Neural cell (in vitro differentiated cells): ENCODE data around the gene USF1. TPM values are rescaled to one million over a fixed set of nuclear protein-coding genes. Genes with fewer than 3 reads are reported as not detected.

Experiments
- H2AFZ ChIP-seq: fragments of 200-600, 300-800 bp; sonication (generic), shearing (Covaris generic); 2 replicates; pipeline ENCODE4 v1.6.0; 2014; ENCODE audit warnings: low read depth, mild to moderate bottlenecking, antibody characterized with exemption, low read length, moderate library complexity
- H3F3A ChIP-seq: fragments of 200-600 bp; shearing (Covaris generic); 2 replicates; pipeline ENCODE4 v1.6.1; 2016; ENCODE audit warnings: mild to moderate bottlenecking, moderate library complexity, mixed read lengths, antibody characterized with exemption, low read length; ENCODE audit not compliant: insufficient read depth, poor library complexity, severe bottlenecking
- H3K27ac ChIP-seq: fragments of 200-600, 300-800 bp; sonication (generic), shearing (Covaris generic); 2 replicates; pipeline ENCODE4 v1.5.1; 2014; ENCODE audit warnings: mild to moderate bottlenecking, low read length, moderate library complexity
- H3K27me3 ChIP-seq: fragments of 300-800, 200-600 bp; sonication (generic), shearing (Covaris generic); 2 replicates; pipeline ENCODE4 v1.6.0; 2014; ENCODE audit warnings: mild to moderate bottlenecking, low read depth, low read length, moderate library complexity; ENCODE audit not compliant: insufficient read depth
- H3K36me3 ChIP-seq: fragments of 300-800, 200-600 bp; sonication (generic), shearing (Covaris generic); 2 replicates; pipeline ENCODE4 v1.5.1; 2014; ENCODE audit warnings: mild to moderate bottlenecking, antibody characterized with exemption, low read length, moderate library complexity; ENCODE audit not compliant: insufficient read depth
- H3K4me2 ChIP-seq: fragments of 300-800, 200-600 bp; sonication (generic), shearing (Covaris generic); 2 replicates; pipeline ENCODE4 v1.6.0; 2014; ENCODE audit warnings: mild to moderate bottlenecking, low read length
- H3K4me3 ChIP-seq: fragments of 300-800, 200-600 bp; sonication (generic), shearing (Covaris generic); 2 replicates; pipeline ENCODE4 v1.5.1; 2014; ENCODE audit warnings: mild to moderate bottlenecking, low read length, moderate library complexity
- H3K79me2 ChIP-seq: fragments of 200-600 bp; shearing (Covaris generic); replicated peaks from 2 replicates; pipeline ENCODE4 v1.6.0; 2014; ENCODE audit warnings: mild to moderate bottlenecking, low read length, moderate library complexity; ENCODE audit not compliant: insufficient read depth
- H3K9ac ChIP-seq: fragments of 300-800, 200-600 bp; sonication (generic), shearing (Covaris generic); 2 replicates; pipeline ENCODE4 v1.6.1; 2016; ENCODE audit warnings: mild to moderate bottlenecking, low read length, mixed read lengths
- H3K9me2 ChIP-seq: fragments of 200-600 bp; shearing (Covaris generic); 2 replicates; pipeline ENCODE4 v1.6.1; 2016; ENCODE audit warnings: mild to moderate bottlenecking, low read length, mixed read lengths; ENCODE audit not compliant: insufficient read depth
- H3K9me3 ChIP-seq: fragments of 200-600, 300-800 bp; sonication (generic), shearing (Covaris generic); 2 replicates; pipeline ENCODE4 v1.6.1; 2016; ENCODE audit warnings: mild to moderate bottlenecking, mixed run types, low read length, moderate library complexity, mixed read lengths
- H4K20me1 ChIP-seq: fragments of 200-600 bp; shearing (Covaris generic); 2 replicates; pipeline ENCODE4 v1.6.1; 2016; ENCODE audit warnings: mild to moderate bottlenecking, mixed run types; ENCODE audit not compliant: insufficient read depth
- EP300 ChIP-seq: fragments of 450-650 bp; conservative IDR thresholded peaks from 2 replicates; pipeline ENCODE4 v1.6.1; 2014; ENCODE audit warnings: antibody characterized with exemption, mild to moderate bottlenecking, moderate library complexity; ENCODE audit not compliant: poor library complexity, severe bottlenecking
- EZH2 ChIP-seq: fragments of 200-600, 300-800 bp; shearing (Covaris generic), sonication (generic); IDR thresholded peaks from 2 replicates; pipeline ENCODE4 v1.6.1; 2014; ENCODE audit warnings: antibody characterized with exemption, low read length, borderline replicate concordance, mild to moderate bottlenecking; ENCODE audit not compliant: insufficient read depth, poor library complexity, severe bottlenecking
- MXI1 ChIP-seq: fragments of 450-650 bp; conservative IDR thresholded peaks from 2 replicates; pipeline ENCODE4 v1.6.1; 2014; ENCODE audit warnings: antibody characterized with exemption, mild to moderate bottlenecking; ENCODE audit not compliant: poor library complexity, severe bottlenecking
- POLR2AphosphoS5 ChIP-seq: IDR thresholded peaks from 2 replicates; pipeline ENCODE4 v1.6.1; 2012
- RAD21 ChIP-seq: fragments of 450-650 bp; conservative IDR thresholded peaks from 2 replicates; pipeline ENCODE4 v1.6.1; 2014; ENCODE audit warnings: antibody characterized with exemption, mild to moderate bottlenecking, moderate library complexity
- SMC3 ChIP-seq: fragments of 450-650 bp; conservative IDR thresholded peaks from 2 replicates; pipeline ENCODE4 v1.6.1; 2014; ENCODE audit warnings: antibody characterized with exemption, mild to moderate bottlenecking, moderate library complexity; ENCODE audit not compliant: poor library complexity
- TAF1 ChIP-seq: IDR thresholded peaks from 2 replicates; pipeline ENCODE4 v1.6.1; 2012; ENCODE audit warnings: low read depth
- polyA plus RNA-seq: library from polyadenylated mRNA; depleted of rRNA; stranded (reverse); fragments of >200 nt; gene quantifications from 2 replicates; pipeline ENCODE4 v1.2.3, GENCODE V29; 2014
- TF ChIP-seq, protein P1 (sequence below): IDR thresholded peaks from 2 replicates; pipeline ENCODE4 v1.6.1; 2012; ENCODE audit warnings: borderline replicate concordance
- TF ChIP-seq, protein P2 (sequence below): fragments of 450-650 bp; IDR thresholded peaks from 2 replicates; pipeline ENCODE4 v1.5.1; 2014; ENCODE audit warnings: antibody characterized with exemption, mild to moderate bottlenecking, moderate library complexity; ENCODE audit not compliant: poor library complexity, severe bottlenecking

Gene USF1
- polyA plus RNA-seq, 1 donor from 2014 or later, result 366 TPM

GRCh38 chr1:161086457-161086856, 40.7 kb upstream of the USF1 start:
- Histone ChIP-seq H3K9ac (no peak overlapping the region), H3K4me3 (no peak overlapping the region), H3K36me3 (no peaks in the 10 kb centered on the region), H3F3A (no peaks in the 10 kb centered on the region), H3K27ac (no peak overlapping the region), H3K27me3 (no peaks in the 10 kb centered on the region), H3K4me2 (no peak overlapping the region), H3K9me2 (no peaks in the 10 kb centered on the region), H4K20me1 (no peaks in the 10 kb centered on the region), H3K79me2 (no peaks in the 10 kb centered on the region), H2AFZ (no peak overlapping the region), H3K9me3 (no peaks in the 10 kb centered on the region)
- TF ChIP-seq, protein P1, sequence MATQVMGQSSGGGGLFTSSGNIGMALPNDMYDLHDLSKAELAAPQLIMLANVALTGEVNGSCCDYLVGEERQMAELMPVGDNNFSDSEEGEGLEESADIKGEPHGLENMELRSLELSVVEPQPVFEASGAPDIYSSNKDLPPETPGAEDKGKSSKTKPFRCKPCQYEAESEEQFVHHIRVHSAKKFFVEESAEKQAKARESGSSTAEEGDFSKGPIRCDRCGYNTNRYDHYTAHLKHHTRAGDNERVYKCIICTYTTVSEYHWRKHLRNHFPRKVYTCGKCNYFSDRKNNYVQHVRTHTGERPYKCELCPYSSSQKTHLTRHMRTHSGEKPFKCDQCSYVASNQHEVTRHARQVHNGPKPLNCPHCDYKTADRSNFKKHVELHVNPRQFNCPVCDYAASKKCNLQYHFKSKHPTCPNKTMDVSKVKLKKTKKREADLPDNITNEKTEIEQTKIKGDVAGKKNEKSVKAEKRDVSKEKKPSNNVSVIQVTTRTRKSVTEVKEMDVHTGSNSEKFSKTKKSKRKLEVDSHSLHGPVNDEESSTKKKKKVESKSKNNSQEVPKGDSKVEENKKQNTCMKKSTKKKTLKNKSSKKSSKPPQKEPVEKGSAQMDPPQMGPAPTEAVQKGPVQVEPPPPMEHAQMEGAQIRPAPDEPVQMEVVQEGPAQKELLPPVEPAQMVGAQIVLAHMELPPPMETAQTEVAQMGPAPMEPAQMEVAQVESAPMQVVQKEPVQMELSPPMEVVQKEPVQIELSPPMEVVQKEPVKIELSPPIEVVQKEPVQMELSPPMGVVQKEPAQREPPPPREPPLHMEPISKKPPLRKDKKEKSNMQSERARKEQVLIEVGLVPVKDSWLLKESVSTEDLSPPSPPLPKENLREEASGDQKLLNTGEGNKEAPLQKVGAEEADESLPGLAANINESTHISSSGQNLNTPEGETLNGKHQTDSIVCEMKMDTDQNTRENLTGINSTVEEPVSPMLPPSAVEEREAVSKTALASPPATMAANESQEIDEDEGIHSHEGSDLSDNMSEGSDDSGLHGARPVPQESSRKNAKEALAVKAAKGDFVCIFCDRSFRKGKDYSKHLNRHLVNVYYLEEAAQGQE, result no peak
- no peak for TF ChIP-seq MXI1
- no peak for TF ChIP-seq EP300
- TF ChIP-seq, protein P2, sequence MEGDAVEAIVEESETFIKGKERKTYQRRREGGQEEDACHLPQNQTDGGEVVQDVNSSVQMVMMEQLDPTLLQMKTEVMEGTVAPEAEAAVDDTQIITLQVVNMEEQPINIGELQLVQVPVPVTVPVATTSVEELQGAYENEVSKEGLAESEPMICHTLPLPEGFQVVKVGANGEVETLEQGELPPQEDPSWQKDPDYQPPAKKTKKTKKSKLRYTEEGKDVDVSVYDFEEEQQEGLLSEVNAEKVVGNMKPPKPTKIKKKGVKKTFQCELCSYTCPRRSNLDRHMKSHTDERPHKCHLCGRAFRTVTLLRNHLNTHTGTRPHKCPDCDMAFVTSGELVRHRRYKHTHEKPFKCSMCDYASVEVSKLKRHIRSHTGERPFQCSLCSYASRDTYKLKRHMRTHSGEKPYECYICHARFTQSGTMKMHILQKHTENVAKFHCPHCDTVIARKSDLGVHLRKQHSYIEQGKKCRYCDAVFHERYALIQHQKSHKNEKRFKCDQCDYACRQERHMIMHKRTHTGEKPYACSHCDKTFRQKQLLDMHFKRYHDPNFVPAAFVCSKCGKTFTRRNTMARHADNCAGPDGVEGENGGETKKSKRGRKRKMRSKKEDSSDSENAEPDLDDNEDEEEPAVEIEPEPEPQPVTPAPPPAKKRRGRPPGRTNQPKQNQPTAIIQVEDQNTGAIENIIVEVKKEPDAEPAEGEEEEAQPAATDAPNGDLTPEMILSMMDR, result no peak
- TF ChIP-seq EZH2, result no peak
- no peak for TF ChIP-seq RAD21
- TF ChIP-seq TAF1, result no peak
- TF ChIP-seq SMC3, result no peak
- TF ChIP-seq POLR2AphosphoS5, result no peak

GRCh38 chr1:161085165-161085564, 39.4 kb upstream of the USF1 start:
- no peak overlapping the region for H3K4me3 ChIP-seq
- no peak overlapping the region for H3K9ac ChIP-seq
- H4K20me1 ChIP-seq, result no peaks in the 10 kb centered on the region
- no peak overlapping the region for H2AFZ ChIP-seq
- H3F3A ChIP-seq, result no peaks in the 10 kb centered on the region
- TF ChIP-seq RAD21, result no peak
- H3K4me2 ChIP-seq, result no peak overlapping the region
- no peaks in the 10 kb centered on the region for H3K36me3 ChIP-seq
- H3K27ac ChIP-seq, result no peak overlapping the region
- no peaks in the 10 kb centered on the region for H3K79me2 ChIP-seq
- H3K9me2 ChIP-seq, result no peaks in the 10 kb centered on the region
- no peaks in the 10 kb centered on the region for H3K9me3 ChIP-seq
- H3K27me3 ChIP-seq, result no peaks in the 10 kb centered on the region

DNA sequence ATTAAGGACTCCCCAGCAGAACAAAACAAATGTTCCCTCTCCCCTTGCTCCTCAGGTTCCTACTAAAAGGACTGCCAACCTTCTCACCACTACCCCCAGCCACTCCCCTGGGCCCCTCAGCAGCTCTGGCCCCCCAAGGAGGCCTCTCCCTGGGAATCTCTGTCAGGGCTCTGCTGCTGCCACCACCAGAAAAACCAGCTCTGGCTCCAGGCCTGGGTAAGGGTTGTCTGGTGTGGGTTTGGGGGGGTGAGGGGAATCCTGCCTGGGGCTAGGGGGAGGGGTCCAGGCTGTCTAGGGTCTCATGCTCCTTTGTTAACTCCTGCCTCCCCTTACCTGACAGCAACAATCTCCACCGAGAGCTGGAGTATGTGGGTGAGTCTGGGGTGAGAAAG, 38.8 kb upstream of the USF1 start:
- H3K9me2 ChIP-seq, result no peaks in the 10 kb centered on the region
- no peaks in the 10 kb centered on the region for H3K27me3 ChIP-seq
- no peaks in the 10 kb centered on the region for H3K9me3 ChIP-seq
- H3F3A ChIP-seq, result no peaks in the 10 kb centered on the region
- H3K4me2 ChIP-seq, result no peak overlapping the region
- H3K4me3 ChIP-seq, result no peak overlapping the region
- H3K9ac ChIP-seq, result no peak overlapping the region
- no peaks in the 10 kb centered on the region for H4K20me1 ChIP-seq
- no peaks in the 10 kb centered on the region for H3K79me2 ChIP-seq
- TF ChIP-seq EZH2 (no peak), POLR2AphosphoS5 (no peak), TAF1 (no peak), SMC3 (no peak), RAD21 (no peak), EP300 (no peak), MXI1 (no peak)
- TF ChIP-seq, protein P1, result no peak
- TF ChIP-seq, protein P2, result no peak
- H3K27ac ChIP-seq, result no peak overlapping the region
- no peak overlapping the region for H2AFZ ChIP-seq
- H3K36me3 ChIP-seq, result no peaks in the 10 kb centered on the region
